Kidney (tissue), 22 donors: ENCODE results near the gene PNMA6E. TPM values are rescaled to one million over a fixed set of nuclear protein-coding genes. Genes with fewer than 3 reads are reported as not detected.

ENCODE experiments used
- DNase-seq, 5 donors: peaks; one replicate each; pipeline ENCODE4 v3.0.0-alpha.2; 2013 to 2020
- FAIRE-seq: peaks from 2 replicates; lab custom pipeline; 2012; peaks lifted over from hg19 to GRCh38; lab: Jason Lieb, UNC
- H3K27ac ChIP-seq, 2 donors: one replicate each; pipeline ENCODE4 v1.7.0; 2013; ENCODE audit warnings: low read depth in 2 of 2, low read length in 2 of 2, inconsistent platforms in 1 of 2
- H3K27me3 ChIP-seq: one replicate; pipeline ENCODE4 v1.7.1; 2013; ENCODE audit warnings: low read length, inconsistent platforms; ENCODE audit not compliant: control insufficient read depth, insufficient read depth
- H3K36me3 ChIP-seq, 3 donors: one replicate each; pipeline versions ENCODE4 v1.7.0 to v1.7.1; 2013; ENCODE audit warnings: low read length in 3 of 3, control low read depth in 1 of 3, inconsistent platforms in 1 of 3; ENCODE audit not compliant: insufficient read depth in 3 of 3, control insufficient read depth in 2 of 3
- H3K4me1 ChIP-seq, 3 donors: one replicate each; pipeline versions ENCODE4 v1.7.0 to v1.7.1; 2013; ENCODE audit warnings: low read length in 3 of 3, inconsistent platforms in 1 of 3, low read depth in 1 of 3; ENCODE audit not compliant: control insufficient read depth in 2 of 3, insufficient read depth in 2 of 3
- H3K4me3 ChIP-seq, 3 donors: one replicate each; pipeline versions ENCODE4 v1.7.0 to v1.8.1; 2013; ENCODE audit warnings: low read length in 3 of 3, control low read depth in 1 of 3, inconsistent platforms in 1 of 3
- H3K9ac ChIP-seq, 3 donors: one replicate each; pipeline versions ENCODE4 v1.7.0 to v1.7.1; 2013; ENCODE audit warnings: low read length in 3 of 3, control low read depth in 1 of 3, inconsistent platforms in 1 of 3
- H3K9me3 ChIP-seq, 3 donors: one replicate each; pipeline versions ENCODE4 v1.7.0 to v1.7.1; 2013; ENCODE audit warnings: low read length in 3 of 3, control low read depth in 1 of 3, inconsistent platforms in 1 of 3; ENCODE audit not compliant: control insufficient read depth in 2 of 3, insufficient read depth in 1 of 3
- CTCF ChIP-seq: IDR thresholded peaks from 3 replicates; pipeline ENCODE4 v1.5.1; 2012; ENCODE audit warnings: mild to moderate bottlenecking, moderate library complexity, borderline replicate concordance; ENCODE audit not compliant: insufficient read depth; ENCODE audit errors: extremely low read depth
- intact Hi-C: fragments of 100-400 bp; cut with DNase I; formaldehyde crosslinking; loops from one replicate; pipeline ENCODE4 v1.11.1; 2022
- long read RNA-seq, 10 donors: library from polyadenylated mRNA in 1 of 10; unstranded in 1 of 10; transcript quantifications; one replicate each; pipeline ENCODE4 v2.0.0 and lab custom pipeline, GENCODE V29; 2021 to 2026
- polyA plus RNA-seq: library from polyadenylated mRNA; stranded (reverse); fragments of 350-450 nt; fragmentation: Illumina TruSeq; extraction: RNeasy Lipid Tissue Mini Kit (QIAGEN cat#74804); gene quantifications from one replicate; pipeline ENCODE4 v1.2.3, GENCODE V29; 2014; ENCODE audit warnings: low read depth, low replicate concordance; ENCODE audit not compliant: insufficient read depth
- total RNA-seq: library from RNA; stranded (reverse); fragmentation: NEBNext Ultra II Directional; extraction: Animal tissue kit (Norgen Biotek cat#: 25700); gene quantifications from one replicate; pipeline ENCODE4 v1.2.1, GENCODE V29; 2021
- donor health status: control.
- donor health status: control.
- donor health status: control.
- donor health status: control.
- donor health status: control.
- donor health status: DM: yes; HTN: yes; CAD: no.
- donor health status: Normal renal cell carcinoma (clear cell type).

PNMA6E gene
- not detected for total RNA-seq
- not detected for polyA plus RNA-seq
- long read RNA-seq, donor 1: 0 reads
- long read RNA-seq, donor 2: 0 reads
- long read RNA-seq, donor 3: 0 reads
- long read RNA-seq, donor 4: 0 reads
- long read RNA-seq, donor 5: 0 reads
- long read RNA-seq, donor 6: 0 reads
- long read RNA-seq, donor 7: 0 reads
- long read RNA-seq, donor 8: 0 reads
- long read RNA-seq, donor 9: 0 reads
- long read RNA-seq, donor 10: 0 reads

DNA sequence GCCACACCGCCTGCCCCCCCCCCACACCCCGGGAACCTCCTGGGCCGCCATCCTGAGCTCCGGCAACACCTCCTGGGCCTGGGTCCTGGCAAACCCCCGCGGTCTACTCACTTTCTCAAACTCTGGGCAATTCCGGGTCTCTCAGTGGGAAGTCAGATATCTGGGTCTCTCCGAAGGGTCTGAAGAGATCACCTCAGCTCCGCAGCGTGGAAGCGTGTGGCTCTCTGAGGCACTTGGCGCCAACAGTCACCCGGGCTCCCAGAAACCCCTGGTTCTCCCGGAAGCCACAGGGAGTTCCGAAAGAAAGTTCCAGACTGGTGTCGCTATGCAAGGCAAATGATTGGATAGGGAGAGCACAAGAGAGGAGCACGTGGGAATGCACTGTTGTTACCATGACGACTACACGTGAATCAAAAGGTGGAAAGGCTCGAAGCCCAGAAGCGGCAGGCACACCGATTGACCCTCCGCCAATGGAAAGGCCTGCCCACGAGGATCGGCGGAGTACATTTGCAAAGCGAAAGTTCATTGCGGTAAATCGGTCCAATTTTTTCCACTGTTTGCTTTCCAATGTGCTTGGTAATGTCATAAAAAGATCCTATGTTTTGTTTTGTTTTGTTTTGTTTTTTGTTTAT is at the start of gene PNMA6E:
PNMA6E (minus strand) TSS at position 218 of the 632 bp plus-strand sequence. CDS start 2,501 bp downstream, outside the sequence.
- no peak for DNase-seq
- Histone ChIP-seq H3K9ac (no peak within 1 kb of the TSS), H3K27ac (no peak within 1 kb of the TSS), H3K4me3 (no peak within 1 kb of the TSS), H3K36me3 (no peaks in the 10 kb centered on the region), H3K4me1 (no peaks in the 10 kb centered on the region), H3K27me3 (no peaks in the 10 kb centered on the region), H3K9me3 (no peaks in the 10 kb centered on the region)
- no peak for FAIRE-seq
- intact Hi-C loops: no loop called here
- TF ChIP-seq CTCF: no peak

- Histone ChIP-seq H3K4me1 (no peaks in the 10 kb centered on the region), H3K36me3 (no peaks in the 10 kb centered on the region), H3K9me3 (no peaks in the 10 kb centered on the region), H3K9ac (no peak overlapping the region), H3K27ac (no peak overlapping the region), H3K27me3 (no peaks in the 10 kb centered on the region), H3K4me3 (no peak overlapping the region)
- TF ChIP-seq CTCF: no peak
- DNase-seq (no peak), FAIRE-seq (no peak)
- intact Hi-C loops: no loop called here
Observed at GRCh38 chrX:153450949-153451277, 49.8 kb upstream of the PNMA6E start.

GRCh38 chrX:153450114-153450948 is 49.2 kb upstream of the PNMA6E start:
- Histone ChIP-seq H3K4me3 (no peak overlapping the region), H3K9me3 (no peaks in the 10 kb centered on the region), H3K36me3 (no peaks in the 10 kb centered on the region), H3K27me3 (no peaks in the 10 kb centered on the region), H3K4me1 (no peaks in the 10 kb centered on the region), H3K9ac (no peak overlapping the region), H3K27ac (no peak overlapping the region)
- intact Hi-C loops: no loop called here
- DNase-seq (peak in 1 of 5 donors; percentile 72), FAIRE-seq (no peak)
- no peak for TF ChIP-seq CTCF
